NCI-H1092 (cell line): ENCODE data around the gene LURAP1L.

Source experiments
- DNase-seq: peaks from one replicate; lab custom pipeline; 2025; lab: John Stamatoyannopoulos, UW

The LURAP1L gene

GRCh38 chr9:12776513-12777055 is 1.8 kb downstream of the LURAP1L start:
- no peak for DNase-seq

- no peak for DNase-seq
Observed at GRCh38 chr9:12777121-12778022, 2.6 kb downstream of the LURAP1L start.

- DNase-seq: no peak
Observed at GRCh38 chr9:12778389-12778788, 3.6 kb downstream of the LURAP1L start.

GRCh38 chr9:12781226-12781733 is 6.5 kb downstream of the LURAP1L start:
- DNase-seq: no peak

GRCh38 chr9:12783767-12784460 is 9.1 kb downstream of the LURAP1L start:
- DNase-seq: no peak

- DNase-seq: no peak
Observed at GRCh38 chr9:12784461-12785259, 9.8 kb downstream of the LURAP1L start.

GRCh38 chr9:12785260-12785770 is 10.5 kb downstream of the LURAP1L start:
- no peak for DNase-seq

GRCh38 chr9:12785941-12786340 is 11.1 kb downstream of the LURAP1L start:
- DNase-seq: no peak

GRCh38 chr9:12790001-12790400 is 15.2 kb downstream of the LURAP1L start:
- DNase-seq: no peak

- DNase-seq: no peak
Observed at GRCh38 chr9:12790883-12791282, 16.1 kb downstream of the LURAP1L start.

GRCh38 chr9:12794101-12794799 is 19.4 kb downstream of the LURAP1L start:
- no peak for DNase-seq

- DNase-seq: no peak
Observed at GRCh38 chr9:12796601-12797000, 21.8 kb downstream of the LURAP1L start.

- no peak for DNase-seq
Observed at GRCh38 chr9:12797037-12797436, 22.2 kb downstream of the LURAP1L start.

GRCh38 chr9:12798066-12798770 is 23.4 kb downstream of the LURAP1L start:
- no peak for DNase-seq

- no peak for DNase-seq
Observed at GRCh38 chr9:12801187-12801586, 26.4 kb downstream of the LURAP1L start.

GRCh38 chr9:12801663-12802062 is 26.8 kb downstream of the LURAP1L start:
- no peak for DNase-seq

- no peak for DNase-seq
Observed at GRCh38 chr9:12802093-12802492, 27.3 kb downstream of the LURAP1L start.

- DNase-seq: no peak
Observed at GRCh38 chr9:12808569-12808968, 33.7 kb downstream of the LURAP1L start.

- no peak for DNase-seq
Observed at GRCh38 chr9:12809720-12810119, 34.9 kb downstream of the LURAP1L start.

- DNase-seq: no peak
Observed at GRCh38 chr9:12811935-12812334, 37.1 kb downstream of the LURAP1L start.
